Sigmoid colon (tissue), 4 donors: ENCODE data around the gene UBQLNL.

ENCODE experiments used
- EP300 ChIP-seq, 4 donors: sonication (generic); formaldehyde crosslinking; IDR thresholded peaks; one replicate each; pipeline ENCODE4 v1.6.1; 2017; ENCODE audit warnings: antibody characterized with exemption in 4 of 4
- POLR2A ChIP-seq, 2 donors: fragments of 450-650 bp; IDR thresholded peaks; one replicate each; pipeline ENCODE4 v1.6.1; 2016; ENCODE audit warnings: antibody characterized with exemption in 2 of 2, mild to moderate bottlenecking in 2 of 2, moderate library complexity in 2 of 2
- POLR2AphosphoS5 ChIP-seq, 4 donors: sonication (generic); formaldehyde crosslinking; IDR thresholded peaks; one replicate each; pipeline ENCODE4 v1.6.1; 2017; ENCODE audit warnings: antibody characterized with exemption in 4 of 4
- TF ChIP-seq, protein P1 (sequence below), 4 experiments: fragments of 450-650 bp in 3 of 4; fragments of 200-600 bp in 1 of 4; IDR thresholded peaks; one replicate each; pipeline ENCODE4 v1.5.1; 2016 to 2019; ENCODE audit warnings: antibody characterized with exemption in 4 of 4, mild to moderate bottlenecking in 3 of 4, moderate library complexity in 2 of 4

DNA sequence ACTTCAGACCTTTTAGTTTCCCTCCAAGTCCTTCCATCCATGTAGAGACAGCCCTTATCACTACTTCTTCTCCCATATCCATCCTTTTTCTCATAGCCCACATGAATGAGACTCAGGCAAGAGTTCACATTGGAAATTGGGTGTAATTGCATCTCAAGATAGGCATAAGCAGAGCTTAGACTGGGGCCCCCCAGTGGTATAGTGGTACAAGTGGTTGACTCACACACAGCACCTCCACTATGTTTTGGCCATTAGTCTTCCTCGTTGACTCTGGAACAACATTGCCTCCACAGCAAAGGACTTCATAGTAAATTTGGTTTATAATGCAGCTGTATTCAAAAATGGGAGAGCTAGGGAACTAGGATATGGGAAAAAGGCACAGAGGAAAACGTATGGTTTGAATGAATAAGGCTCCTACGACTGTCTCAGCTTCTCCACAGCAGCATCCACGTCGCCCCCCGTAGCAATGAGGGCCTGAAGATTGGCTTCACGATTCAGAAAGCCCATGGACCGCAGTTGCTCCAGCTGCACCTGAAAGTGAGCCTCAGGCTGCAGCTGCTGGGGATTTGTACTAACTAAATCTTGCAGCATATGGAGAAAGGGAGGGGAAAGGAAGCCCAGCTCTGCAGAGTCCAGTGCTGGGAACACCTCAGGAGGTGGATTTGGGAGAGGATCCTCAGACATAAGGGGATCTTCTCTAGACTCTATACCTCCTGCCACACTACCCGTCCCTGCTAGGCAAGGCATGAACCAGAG is 9.1 kb downstream of the UBQLNL start:
- TF ChIP-seq, protein P1, sequence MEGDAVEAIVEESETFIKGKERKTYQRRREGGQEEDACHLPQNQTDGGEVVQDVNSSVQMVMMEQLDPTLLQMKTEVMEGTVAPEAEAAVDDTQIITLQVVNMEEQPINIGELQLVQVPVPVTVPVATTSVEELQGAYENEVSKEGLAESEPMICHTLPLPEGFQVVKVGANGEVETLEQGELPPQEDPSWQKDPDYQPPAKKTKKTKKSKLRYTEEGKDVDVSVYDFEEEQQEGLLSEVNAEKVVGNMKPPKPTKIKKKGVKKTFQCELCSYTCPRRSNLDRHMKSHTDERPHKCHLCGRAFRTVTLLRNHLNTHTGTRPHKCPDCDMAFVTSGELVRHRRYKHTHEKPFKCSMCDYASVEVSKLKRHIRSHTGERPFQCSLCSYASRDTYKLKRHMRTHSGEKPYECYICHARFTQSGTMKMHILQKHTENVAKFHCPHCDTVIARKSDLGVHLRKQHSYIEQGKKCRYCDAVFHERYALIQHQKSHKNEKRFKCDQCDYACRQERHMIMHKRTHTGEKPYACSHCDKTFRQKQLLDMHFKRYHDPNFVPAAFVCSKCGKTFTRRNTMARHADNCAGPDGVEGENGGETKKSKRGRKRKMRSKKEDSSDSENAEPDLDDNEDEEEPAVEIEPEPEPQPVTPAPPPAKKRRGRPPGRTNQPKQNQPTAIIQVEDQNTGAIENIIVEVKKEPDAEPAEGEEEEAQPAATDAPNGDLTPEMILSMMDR (IDR thresholded peaks at IDR 0.05) = no peak
- TF ChIP-seq POLR2AphosphoS5 (IDR thresholded peaks at IDR 0.05) (no peak), POLR2A (IDR thresholded peaks at IDR 0.05) (no peak), EP300 (IDR thresholded peaks at IDR 0.05) (no peak)
